Measurements from ENCODE around the gene MYO18A.
"Not testable (repeated sequence)": the region's sequence is repeated elsewhere in the genome, so short reads cannot be mapped to it uniquely, and the experiment has no call there.

The MYO18A gene

DNA sequence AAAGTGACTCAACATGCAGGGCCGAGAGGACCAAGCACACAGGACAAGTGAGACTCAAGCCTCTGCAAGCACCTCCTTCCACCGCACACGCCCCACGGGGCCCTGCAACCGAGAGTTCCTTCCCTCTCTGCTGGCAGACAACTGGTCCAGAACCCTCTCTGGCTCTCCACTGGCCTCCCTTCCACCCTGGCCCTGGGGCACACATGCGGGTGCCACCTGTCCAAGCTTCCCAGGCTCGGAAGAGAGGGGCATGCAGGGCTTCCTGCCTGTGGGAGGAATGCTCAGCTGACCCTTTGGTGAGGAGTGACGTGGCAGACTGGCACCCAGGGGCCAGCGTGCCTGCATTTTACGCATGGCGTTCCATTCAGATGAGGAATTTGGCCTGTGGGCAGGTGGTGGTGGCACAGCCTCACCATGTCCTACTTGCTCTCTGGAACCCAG lies 77.4 kb downstream of the MYO18A start:
- DNase-seq (ENCODE audit: low read depth in 2 of 2) = no peak

DNA sequence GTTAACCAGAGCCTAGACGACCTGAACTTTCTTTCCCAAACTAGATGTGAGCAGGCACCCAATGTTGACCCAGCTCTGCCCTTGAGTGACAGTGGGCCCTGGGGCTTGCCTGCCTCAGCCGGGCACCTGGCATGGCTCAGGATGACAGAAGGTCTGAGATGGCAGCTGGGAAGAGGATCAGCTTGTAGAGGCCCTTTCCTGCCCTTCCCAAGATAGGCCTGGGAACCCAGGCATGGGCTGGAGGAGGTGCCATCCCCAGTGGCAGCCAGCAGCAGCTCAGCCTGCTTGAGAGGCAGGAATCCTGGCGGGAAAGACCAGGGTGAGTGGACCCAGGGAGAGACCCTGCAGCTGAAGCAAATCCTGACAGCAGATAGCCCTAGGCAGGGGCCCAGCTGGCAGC lies 78.2 kb downstream of the MYO18A start:
- DNase-seq (ENCODE audit: low read depth in 2 of 2) = no peak

DNA sequence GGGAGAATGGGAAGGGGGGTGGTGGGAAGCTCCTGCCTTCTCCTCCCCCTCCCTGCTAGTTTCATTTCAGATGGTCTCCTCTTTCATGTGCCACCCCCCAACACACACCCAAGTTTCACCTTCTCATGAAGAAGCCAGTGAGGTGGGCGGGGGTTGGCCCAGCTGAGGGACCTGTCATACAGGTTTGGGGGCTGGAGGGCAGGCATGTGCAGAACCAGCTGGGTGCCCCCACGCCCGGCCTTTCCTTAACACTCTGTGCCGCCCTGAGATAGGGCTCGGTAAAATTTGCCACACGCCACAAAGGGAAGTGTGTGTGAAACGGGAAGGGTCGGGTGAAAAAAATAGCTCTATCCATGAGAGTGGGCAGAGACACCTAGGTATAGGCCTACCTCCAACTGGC lies 79.9 kb downstream of the MYO18A start:
- DNase-seq (ENCODE audit: low read depth in 2 of 2) = no peak

DNA sequence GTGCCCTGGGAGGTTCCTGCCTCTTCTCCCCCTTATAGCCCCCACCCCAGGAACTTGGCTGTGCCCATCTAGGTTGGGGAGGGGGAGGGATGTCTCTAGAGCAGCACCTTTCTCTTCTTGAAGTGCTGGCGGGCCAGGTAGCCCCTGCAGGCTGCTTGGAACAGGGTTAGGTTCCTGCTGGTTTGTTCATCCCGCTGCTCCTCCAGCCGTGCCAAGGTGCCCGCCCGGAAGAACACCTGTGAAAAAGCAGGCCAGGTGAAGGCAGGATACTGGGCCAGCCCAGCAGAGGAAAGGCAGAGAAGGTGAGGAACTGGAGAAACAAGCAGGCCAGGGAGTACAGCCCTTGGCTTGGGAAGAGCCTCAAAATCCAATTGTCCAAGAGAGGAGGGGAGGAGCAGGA lies 80.7 kb downstream of the MYO18A start:
- no peak for DNase-seq (ENCODE audit: low read depth in 2 of 2)

DNA sequence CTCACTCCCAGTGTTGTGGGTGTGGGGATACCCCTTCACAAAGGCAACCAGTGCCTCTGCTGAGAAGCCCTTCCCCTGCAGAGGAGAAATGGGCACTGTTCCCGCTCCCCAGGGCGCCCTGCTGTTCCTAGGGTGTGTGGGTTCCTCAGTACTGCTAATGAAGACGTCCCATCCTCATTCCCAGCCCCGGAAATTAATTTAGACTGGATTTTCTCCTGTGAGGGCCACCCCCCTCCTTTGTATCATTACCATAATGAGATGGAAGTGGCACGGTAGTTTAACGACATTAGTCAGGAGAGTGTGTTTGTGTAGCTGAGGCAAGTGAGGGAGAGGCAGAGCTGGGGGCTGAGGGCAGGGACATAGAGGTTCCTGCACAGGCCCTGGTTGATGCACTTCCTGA lies 84.1 kb downstream of the MYO18A start:
- no peak for DNase-seq (ENCODE audit: low read depth in 2 of 2)

DNA sequence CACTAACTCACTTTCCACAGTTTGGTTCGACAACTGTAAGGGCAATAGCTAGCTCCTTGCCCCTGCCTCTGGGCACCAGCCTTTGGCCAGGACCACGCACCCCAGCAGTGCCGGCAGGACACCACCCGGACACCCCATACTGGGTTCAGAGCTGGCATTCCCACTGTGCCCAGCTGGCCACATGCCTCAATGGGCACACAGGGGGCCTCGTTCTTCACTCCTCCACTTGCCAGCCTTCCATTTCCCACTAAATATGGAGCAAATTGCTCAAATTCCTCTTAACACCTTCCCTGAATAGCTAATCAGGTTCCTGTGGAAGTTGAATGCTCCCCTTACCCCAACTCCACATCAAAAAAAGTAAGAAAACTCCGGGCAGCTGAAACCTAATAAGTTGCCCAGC lies 84.8 kb downstream of the MYO18A start:
- DNase-seq (ENCODE audit: low read depth in 2 of 2) = no peak

DNA sequence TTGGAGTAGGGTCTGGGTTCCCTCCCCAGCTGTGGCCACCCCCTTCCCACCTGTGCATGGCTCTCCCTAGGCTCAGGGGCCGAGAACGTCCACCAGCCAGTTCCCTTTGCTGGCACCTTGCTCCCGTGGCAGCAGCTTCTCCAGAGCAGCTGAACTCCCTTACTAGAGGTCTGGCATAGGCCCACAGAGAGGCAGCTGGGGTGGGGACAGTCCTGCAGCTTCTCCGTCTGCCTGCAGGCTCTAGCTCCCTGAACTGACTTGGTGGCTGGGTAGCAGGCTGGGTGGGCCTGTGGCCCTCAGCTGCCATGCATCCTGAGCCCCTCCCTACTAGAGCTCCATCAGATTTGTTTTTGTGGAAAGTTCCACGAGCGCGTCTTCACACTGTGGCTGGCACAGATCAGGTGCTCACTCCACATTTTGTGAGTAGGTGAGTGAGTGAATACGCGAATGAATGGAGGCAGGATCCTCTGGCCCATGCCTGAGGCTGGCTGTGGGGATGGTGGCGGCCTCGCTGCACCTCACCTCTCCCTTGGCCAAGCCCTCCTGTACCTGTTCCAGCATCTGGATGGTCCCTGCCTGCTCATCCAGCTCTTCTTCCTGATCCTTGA lies 86.0 kb downstream of the MYO18A start:
- DNase-seq (ENCODE audit: low read depth in 2 of 2) = no peak

DNA sequence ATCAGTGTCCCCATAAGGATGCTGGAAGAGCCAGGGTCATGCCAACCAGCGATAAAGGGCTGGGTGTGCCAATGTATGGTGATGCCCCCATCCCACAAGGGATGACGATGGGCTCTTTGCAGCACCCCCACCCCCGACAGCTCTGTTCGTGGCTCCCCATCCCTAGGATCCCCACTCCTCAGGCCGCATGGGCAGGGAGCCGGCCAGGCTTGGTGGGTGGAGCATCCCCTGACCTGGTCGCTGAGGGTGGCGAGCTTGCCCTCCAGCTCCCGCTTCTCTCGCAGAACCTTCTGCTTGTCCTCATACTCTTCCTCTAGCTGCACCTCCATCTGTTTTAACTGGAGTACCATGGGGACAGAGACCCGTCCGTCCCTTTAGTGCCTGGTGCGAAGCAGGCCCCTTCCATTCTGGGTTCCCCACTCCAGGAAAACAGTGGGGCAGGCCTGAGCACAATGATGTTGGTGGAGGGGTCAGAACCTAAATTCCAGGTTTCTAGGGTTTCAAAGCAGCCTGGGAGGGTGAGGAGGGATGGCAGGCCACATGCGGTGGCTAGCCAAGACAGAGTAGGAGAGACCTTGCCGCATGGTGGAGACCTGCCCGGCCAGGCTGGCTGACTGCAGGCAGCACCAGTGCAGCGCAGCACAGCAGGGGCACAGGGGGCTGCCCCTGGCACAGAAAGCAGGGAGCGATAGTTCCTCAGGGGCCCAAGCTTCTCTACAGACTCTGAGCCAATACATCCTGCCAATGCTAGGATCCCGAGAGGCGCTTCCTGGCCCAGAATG lies 86.9 kb downstream of the MYO18A start:
- DNase-seq (ENCODE audit: low read depth in 2 of 2) = no peak

DNA sequence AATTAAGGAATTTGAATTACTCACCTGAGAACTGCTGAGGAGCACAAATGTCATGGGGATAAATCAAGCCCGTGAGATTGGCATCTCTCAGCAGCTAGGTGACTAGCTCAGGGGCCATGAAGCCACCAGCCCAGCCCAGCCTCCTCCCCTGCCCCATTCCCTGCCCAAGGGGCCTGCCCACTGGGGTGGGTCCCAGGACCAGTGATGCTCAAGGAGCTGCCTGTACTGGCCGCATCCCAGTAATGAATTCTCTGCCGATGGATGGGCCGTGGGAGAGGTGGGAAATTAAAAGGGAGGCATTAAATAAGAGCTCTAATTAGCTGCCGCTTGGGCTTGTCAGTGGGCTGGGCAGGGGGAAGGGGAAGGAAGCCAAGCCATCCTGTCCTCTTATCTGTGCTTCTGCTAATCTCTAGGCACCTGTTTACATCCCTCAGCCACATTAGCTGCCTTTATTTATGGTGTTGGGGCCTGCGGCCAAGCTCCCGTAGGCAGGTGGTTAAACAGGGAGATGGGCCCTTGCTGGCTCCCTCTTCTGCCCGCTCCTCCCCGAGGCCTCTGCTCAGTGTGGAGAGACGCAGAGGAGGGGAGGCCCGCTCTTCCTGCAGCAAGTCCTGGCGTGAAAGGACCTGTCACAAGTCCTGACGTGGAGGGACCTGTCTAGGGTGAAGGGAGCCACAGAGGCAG lies 88.5 kb downstream of the MYO18A start:
- DNase-seq (ENCODE audit: low read depth in 2 of 2) = no peak

DNA sequence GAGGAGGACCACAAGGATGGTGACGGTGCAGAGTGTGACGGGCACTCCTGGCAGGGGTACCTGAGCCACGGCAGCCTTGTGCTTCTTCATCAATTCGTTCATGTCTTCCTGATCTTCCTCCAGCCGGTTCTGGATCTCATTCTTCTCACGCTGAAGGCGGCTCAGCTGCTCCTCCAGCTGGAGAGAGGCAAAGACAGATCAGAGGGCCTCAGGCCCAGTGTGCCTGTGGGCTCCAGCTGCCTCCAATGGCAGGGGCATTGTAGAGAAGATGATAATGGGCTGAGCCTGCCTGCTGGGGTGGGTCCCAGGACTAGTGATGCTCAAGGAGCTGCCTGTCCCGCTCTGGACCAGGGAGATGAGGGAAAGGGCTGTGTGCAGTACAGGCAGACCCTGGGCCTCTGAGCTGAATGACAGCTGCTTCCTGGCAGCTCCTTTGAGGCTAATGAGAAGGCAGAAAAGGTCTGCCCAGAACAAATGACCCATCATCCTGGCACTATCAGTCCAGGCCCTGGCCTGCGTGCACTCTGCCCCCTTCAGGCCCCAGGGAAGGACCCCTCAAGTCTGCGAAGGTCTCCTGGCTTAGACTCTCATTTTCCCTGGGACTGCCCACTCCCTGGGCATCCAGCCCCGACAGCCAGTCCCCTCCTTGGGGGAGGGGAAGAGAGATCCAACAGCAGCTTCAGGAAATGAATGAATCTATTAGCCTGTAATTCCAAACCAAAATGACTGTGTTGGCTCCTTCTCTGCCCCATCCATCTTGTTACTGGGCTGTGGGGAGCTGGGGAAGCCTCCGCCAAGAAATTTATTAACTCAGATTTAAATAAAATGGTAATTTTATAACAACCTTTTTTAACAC lies 89.2 kb downstream of the MYO18A start:
- DNase-seq (ENCODE audit: low read depth in 2 of 2) = no peak

DNA sequence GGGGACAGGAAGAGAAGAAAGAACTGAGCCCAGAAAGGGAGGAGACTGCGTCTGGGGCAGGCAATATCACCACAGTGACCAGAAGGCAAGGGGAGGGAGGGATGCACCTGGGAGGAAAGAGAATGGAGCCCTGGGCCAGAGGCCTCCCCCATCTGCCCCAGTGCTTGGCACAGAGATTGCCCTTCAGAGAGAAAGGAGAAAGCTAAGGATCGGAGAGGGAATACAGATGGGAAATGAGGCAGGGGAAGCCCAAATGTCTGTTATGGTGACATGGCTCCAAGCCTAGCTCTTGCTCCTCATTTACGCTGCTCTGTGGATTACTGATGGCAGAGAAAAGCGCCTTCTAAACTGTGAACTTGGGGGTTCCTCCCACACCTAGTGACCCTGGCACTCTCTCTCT lies 90.1 kb downstream of the MYO18A start:
- DNase-seq (ENCODE audit: low read depth in 2 of 2) = no peak

DNA sequence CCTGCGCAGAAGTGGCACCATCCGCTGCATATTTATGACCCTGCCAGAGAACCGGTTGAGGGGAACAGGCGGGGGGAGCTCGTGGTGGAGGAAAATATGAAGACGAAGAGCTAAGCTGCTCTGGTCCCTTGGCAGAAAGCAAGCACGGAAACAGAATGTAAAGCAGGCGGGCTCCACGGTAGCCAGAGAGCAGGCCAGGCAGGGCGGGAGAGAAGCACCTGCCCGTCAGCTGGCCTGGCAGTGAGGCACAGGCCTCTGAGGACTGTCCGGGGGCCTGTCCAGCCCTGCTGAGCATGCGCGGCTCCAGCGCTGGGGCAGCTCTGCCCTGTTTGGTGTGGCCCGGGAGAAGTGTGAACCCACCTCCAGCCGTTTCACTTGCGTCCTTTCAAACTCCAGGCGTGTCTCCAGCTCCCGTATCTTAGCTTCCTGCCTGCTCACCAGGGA lies 90.6 kb downstream of the MYO18A start:
- no peak for DNase-seq (ENCODE audit: low read depth in 2 of 2)

DNA sequence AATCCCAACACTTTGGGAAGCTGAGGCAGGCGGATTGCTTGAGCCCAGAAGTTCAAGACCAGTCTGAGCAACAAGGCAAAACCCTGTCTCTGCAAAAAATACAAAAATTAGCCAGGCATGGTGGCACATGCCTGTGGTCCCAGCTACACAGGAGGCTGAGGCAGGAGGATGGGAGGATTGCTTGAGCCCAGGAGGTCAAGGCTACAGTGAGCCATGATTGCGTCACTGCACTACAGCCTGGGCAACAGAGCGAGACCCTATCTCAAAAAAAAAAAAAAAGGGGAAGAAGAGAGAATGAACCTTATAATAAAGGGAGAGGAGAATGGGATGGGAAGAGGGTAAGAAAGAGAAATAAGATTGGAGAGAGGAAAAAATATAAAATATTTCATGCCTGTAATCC lies 91.4 kb downstream of the MYO18A start:
- not testable (repeated sequence) for DNase-seq (ENCODE audit: low read depth in 2 of 2)

DNA sequence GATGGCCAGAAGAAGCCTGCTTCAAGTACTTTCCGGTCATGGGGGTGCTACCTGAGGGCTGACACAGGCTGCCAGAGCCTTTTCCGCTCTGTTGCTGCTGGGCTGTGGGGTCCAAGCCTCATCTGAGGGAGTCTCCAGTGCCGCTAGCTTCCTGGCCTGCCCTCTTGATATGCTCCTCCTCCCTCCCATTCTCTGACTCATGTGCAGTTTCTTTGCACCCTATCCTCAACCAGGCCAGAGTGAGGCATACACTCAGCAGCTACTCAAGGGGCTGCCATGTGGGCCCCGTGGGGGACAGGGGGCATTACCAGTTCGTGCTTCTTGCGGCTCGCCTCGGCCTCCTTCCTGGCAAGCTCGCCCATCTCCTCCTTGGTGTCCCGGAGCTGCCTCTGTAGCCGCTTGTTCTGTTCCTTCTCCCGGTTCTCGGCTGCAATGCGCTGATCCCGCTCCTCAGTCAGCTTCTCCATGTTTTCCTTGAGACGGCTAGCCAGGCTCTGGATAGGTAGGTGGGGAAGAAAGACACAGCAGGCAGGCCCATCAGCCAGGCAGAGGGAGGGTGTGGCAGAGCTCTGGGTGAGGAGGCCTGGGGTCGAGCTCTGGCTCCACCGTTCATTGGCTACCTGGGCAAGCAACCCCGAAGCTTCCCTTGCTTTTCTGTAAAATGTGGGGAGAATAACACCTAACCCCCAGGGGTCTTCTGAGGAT lies 93.4 kb downstream of the MYO18A start:
- no peak for DNase-seq (ENCODE audit: low read depth in 2 of 2)

DNA sequence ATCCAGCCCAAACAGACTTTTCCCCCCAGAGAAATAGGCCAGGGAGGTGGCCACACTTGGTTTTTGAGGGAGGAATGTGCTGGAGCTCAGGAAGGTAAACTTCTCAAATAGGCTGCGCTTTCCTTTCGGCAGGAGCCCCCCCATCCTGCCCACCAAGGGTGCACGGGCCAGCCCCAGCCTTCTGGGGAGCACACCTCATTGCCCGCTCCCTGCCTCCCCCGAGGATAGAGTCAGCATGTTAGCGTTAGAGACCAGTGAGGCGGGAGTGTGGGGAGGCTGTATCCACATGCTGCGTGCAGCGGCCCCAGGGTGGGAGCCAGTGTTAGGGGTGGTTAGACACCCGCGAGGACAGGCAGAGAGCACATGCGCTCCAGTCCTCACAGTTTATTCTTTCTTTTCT lies 95.0 kb downstream of the MYO18A start:
- DNase-seq (ENCODE audit: low read depth in 2 of 2) = no peak

DNA sequence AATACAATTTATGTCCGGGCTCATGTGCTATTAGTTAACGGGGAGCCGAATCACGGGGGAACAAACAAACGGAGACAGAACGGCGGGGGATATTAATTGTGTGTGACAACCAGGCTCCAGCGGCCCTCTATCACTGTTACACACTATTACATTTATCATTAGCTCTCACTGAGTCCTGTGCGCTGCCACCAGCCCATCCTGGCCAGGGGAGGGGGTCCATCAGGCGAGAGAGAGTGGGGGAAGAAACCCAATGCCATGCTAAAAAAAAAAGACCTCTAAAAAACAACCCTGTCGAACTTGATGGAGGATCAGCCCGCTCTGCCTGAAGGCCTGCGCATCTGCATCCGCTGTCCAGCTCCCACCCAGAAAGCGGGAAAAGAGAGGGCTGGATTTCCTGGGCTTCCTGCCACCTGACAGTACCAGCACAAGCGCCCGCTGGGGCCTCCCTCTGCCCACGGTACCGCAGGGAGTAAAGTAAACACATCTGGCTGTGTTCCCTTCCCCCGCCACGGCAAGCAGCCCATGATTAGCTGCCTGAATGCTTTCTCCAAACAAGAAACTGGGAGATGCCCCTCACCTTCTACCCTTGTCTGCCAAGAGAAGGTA lies 95.6 kb downstream of the MYO18A start:
- no peak for DNase-seq (ENCODE audit: low read depth in 2 of 2)

DNA sequence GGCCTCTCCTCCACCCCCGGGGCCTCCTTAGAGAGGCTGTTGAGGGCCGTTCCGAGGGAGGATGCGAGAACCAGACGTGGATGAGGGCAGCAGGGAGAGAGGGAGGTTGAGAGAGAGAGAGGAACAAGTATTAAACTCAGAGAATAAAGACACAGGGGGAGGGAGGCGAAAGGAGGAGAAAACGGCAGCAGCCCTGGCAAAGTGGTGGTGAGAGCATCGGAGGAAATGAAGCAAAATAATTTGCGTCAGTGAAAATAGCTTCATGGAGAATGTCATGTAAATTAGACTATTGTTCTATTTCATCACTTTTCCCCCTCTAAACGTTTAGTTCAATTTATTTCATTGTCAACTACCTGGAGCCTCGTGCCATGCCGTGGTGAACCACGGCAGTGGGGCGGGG lies 99.2 kb downstream of the MYO18A start:
- DNase-seq (ENCODE audit: low read depth in 2 of 2) = no peak

DNA sequence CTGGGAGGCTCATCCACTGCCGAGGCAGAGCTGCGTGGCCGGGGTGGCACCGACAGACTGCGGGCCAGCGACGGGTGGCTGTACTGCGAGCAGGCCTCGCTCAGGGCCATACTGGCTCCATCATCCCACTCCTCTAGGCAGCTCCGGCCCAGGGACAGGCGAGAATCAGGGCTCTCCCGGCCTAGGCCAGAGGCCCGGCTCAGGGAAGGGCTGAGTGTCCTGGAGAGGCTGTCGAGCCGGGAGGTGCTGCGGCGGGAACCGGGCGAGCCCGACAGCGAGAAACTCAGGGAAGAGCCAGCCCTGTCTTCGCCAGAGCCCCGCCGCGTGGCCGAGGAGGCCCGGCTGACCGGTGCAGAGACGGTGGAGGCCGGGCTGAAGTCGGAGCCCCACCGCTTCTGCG lies 99.9 kb downstream of the MYO18A start:
- DNase-seq (ENCODE audit: low read depth in 2 of 2) = no peak

DNA sequence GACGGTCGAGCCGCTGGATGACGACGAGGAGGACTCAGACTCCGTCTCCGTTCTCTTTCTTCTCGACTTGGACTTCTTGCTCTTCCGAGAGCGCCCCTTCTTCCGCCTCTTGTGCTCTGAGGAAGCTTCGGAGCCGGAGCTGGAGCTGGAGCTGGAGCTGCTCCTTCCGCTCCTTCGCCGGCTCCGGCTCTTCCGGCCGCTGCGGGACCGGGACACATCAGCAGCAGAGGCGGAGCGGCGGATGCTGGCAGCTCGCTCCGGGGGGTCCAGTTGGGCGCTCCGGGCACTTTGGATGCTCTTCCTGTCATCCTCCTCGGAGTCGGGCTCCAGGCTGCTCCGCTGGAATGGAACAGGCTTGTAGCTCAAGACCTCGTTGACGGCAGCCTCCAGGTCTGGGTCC lies 100.3 kb downstream of the MYO18A start:
- DNase-seq (ENCODE audit: low read depth in 2 of 2) = no peak

DNA sequence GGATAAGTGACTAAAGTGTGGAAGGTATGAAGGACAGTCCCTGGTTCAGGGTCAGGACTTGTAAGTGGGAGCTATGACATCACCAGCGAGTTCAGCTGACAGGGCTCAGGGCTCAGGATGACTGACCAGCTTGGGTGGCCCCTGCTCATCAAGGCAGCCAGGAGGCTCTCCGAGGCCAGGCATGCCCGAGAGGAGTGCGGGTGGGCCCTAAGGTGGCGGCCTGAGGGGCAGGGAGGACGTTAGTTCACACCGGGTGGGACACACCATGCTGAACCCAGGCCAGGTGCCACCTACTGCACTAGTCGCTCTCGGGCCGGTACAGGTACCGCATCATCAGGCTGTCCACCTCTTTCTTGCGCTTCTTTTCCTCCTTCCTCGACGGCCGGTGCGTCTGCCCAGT lies 100.8 kb downstream of the MYO18A start:
- DNase-seq (ENCODE audit: low read depth in 2 of 2) = no peak
